NCI-H748 (cell line): Measurements from ENCODE around the gene ADAMTS2.

Experiments
- DNase-seq: peaks from one replicate; lab custom pipeline; 2025; ENCODE audit not compliant: unreplicated experiment; lab: John Stamatoyannopoulos, UW

The ADAMTS2 gene

GRCh38 chr5:179185941-179186411 is 159.3 kb downstream of the ADAMTS2 start:
- DNase-seq: no peak

DNA sequence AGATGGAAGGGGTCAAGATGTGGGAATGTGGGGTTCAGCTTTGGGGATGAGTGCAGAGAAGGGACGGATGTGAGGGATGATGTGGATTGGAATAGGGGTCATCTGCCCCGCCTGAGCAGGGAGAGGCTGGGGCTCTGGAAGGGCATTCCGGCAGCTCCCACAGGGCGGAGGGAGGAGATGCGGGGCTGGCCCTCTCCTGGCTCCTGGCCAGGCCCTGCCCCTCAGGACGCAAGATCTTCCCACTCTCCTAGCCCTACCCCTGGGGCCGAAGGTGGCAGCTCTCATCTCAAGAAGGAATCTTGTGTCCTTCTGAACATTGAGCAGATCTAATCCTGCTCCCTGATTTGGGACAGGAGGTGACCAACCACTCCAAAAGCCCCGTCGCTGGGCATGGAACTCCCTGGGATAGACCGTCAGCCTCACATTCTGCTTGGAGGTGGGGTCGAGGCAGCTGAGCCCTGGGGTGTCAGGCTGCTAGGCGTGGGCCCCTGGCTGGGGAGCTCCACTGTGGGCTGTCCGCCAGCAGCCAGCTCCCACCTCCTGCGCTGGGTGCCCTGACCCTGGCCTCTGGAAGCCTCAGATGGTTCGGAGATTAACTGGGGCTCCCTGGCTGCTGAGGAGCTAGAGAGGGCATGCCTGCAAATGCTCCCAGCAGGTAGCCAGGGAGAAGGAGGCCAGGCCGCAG is 159.9 kb downstream of the ADAMTS2 start:
- DNase-seq: no peak

DNA sequence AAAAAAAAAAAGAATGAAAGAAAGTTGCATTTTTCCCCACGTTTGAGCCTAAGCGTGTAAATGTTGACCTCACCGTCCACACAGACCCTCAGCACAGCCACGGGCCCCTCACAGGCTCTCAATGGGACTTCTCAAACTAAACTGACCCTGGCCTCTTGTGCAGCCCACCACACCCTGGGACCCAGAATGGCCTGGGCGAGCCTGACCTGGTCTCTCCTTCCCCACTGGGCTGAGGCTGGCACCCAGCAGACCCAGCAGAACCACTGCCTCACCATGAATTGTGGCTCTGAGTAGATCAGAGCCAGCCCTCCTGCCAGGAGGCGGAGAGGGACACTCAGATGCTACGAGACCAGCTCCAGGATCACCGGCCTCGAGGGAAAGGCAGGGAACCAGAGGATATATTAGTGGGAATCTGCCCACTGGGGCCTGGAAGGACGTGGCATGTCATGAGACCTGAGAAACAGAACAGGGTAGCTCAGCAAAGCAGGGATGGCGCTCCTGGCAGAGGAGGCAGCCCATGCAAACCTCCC is 160.7 kb downstream of the ADAMTS2 start:
- no peak for DNase-seq

GRCh38 chr5:179183481-179183880 is 161.8 kb downstream of the ADAMTS2 start:
- DNase-seq: no peak

DNA sequence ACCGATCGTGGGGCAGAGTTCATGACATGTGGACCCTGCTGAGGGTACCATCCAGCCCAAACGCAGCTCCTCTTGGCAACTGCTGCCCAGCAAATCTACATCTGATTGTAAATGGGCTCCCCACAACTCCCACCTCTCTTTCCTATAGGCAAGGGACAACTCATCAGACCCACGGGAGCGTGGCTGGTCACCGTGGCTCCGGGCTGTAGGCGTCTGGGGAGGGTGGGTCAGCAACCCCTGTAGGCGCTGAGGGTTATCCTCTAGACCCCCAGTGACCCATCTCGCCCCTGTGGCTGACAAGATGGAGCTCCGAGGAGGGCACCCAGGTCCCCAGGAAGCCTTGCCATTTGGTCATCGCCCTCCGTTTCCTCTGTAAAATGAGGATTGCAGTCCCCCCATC is 162.7 kb downstream of the ADAMTS2 start:
- DNase-seq: no peak

DNA sequence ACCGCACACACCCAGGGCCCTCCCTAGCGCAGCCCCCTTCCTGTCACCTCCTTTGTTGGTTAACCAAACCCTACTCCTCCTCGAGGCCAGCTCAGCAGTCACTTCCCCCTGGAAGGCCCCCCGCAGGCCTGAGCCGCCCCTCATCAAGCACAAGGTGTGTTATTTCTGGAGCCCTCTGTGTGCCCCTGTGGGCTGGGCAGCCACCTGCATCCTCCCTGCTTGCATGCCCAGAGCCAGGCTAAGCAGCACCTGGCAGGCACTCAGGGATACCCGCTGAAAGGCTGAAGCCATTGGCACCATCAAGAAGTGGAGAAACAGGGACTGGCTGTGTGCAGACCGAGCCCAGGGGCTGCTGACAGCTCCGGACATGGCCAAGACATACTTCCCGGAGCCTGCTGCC is 163.3 kb downstream of the ADAMTS2 start:
- no peak for DNase-seq

GRCh38 chr5:179180921-179181645 is 164.2 kb downstream of the ADAMTS2 start:
- no peak for DNase-seq

- DNase-seq: no peak
These were observed 165.1 kb downstream of the ADAMTS2 start for GRCh38 chr5:179180061-179180610.

DNA sequence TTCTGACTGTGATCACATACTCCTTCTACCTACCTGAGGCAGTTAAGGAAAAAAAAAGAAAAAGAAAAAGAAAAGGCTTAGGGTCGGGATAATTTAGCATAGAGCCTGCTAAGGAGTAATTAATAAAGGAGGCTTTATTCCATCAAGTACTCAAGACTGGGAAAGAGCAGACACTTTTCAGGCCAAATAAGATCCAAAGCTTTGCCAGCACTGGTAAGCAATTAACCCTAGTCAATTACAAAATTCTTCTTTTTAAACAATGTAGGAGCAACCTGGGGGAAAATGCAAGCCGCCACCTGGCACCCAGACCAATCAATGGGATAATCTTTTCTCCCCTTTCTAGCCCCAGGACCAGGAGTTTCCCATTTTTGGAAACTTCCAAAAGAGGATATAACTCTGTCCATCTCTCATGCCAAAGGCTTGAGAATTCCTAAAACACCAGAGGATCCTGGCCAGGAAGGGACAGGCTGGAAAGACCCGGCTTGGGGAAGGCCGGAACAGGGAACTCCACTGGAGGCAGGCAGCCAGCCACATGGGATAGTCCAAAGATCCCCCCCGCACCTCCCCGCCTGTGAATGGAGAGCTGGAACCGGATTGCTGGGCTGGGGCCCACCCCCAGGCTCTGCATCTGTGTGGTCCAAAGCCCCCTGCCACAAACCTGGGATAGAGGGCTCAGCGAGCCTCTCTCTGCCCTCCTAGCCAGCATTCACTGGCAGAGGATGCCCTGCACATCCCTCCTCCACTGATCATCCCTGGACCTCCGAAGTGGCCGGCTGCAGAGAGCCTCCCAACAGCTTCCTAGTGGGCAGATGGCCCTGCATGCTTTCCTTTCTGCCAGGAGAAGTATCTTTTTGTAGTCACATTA is 167.3 kb downstream of the ADAMTS2 start:
- DNase-seq: no peak

- no peak for DNase-seq
These were observed 168.6 kb downstream of the ADAMTS2 start for GRCh38 chr5:179176571-179177230.

DNA sequence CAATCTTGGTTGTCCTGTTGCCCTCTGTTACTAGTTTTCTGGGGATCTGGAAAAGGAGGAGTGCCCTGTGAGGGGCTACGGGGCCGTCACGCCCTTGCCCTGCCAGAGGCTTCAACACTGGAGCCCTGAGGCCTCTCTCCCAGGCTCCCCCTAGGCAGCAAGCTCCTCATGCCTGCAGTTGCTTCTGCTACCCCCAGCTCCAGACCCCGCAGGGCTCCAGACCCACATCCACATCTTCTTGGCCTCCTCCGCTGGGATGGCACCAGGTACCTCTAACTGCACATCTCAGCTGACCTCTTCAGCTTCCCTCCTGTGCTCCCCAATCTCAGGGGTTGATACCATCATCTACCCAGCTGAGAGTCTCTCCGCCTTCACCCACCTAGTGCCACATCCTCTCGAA is 169.1 kb downstream of the ADAMTS2 start:
- no peak for DNase-seq

GRCh38 chr5:179171816-179172745 is 173.2 kb downstream of the ADAMTS2 start:
- no peak for DNase-seq

- no peak for DNase-seq
These were observed 173.9 kb downstream of the ADAMTS2 start for GRCh38 chr5:179171251-179171815.

DNA sequence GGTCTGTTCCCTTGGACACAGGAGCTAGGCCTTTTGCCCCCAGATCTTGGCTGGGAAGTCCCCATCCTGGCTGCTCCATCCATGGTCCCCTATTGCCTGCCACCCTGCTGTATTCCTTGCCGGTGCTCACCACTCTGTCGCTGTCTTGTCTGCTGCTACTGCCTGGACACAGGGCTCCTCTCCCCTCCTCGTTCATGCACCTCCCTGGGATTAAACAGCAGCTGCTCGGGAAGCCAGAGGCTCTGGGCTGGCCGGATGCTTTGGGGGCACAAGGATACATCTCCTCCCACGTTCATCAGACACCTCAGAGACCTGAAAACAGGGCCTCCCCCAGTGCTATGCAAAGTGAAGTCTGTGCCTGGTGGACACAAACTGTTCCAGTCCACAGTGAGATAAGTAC is 174.7 kb downstream of the ADAMTS2 start:
- no peak for DNase-seq

- DNase-seq: no peak
These were observed 175.4 kb downstream of the ADAMTS2 start for GRCh38 chr5:179169836-179170235.

DNA sequence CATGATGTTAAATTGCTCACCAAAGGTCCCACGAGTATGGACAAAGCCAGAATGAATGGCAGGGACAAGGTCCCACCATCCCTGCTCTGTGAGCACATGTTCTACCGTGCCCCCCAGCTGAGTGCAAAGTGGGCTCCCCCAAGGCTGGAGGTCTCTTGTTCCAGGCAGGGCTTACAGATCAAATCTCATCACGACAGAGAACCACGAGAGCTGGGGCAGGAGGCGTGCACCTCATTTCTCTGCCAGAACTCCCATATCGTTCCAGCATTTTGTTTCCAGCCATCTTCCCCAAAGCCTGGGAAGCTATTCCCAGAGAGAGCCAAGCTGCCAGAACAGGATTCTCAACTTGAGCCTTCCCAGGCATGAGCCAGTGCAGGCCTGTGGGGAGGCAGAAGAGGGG is 176.6 kb downstream of the ADAMTS2 start:
- DNase-seq: no peak

DNA sequence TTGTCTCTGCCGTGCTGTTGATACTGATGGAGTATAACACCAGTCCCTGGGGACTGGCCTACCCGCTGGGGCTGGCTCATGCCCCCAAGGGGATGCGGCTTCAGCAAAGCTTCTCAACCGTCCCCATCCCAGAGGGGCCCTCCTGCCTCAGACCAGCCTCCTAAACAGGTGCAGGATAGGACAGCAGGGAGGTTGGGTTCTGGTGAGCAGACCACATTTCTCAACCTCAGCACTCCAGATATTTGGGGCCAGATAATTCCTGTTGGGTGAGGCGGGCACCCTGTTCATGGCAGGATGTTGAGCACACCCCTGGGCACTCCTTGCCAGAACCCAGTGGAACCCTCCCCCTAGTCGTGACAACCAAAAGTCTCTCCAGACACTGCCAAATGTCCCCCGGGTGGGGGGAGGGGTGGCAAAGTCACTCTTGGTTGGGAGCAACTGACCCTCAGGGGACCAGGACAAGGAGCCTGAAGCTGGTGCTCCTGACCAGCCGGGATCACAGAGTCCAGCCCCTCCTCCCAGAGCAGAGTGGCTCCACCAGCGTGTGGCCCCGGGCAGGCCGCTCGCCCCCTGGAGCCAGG is 177.3 kb downstream of the ADAMTS2 start:
- DNase-seq: no peak

GRCh38 chr5:179166886-179167841 is 178.1 kb downstream of the ADAMTS2 start:
- peak; percentile 49 for DNase-seq
